HG02798 (cell line): ENCODE data around the gene ANG.
"Not testable (repeated sequence)": the region's sequence is repeated elsewhere in the genome, so short reads cannot be mapped to it uniquely, and the experiment has no call there.

Experiments used
- ATAC-seq: cut with Tn5 transposase; IDR thresholded peaks from one replicate; pipeline ENCODE4 v1.9.1; 2021; ENCODE audit warnings: mild to moderate bottlenecking; ENCODE audit not compliant: unreplicated experiment, poor library complexity

ANG gene

DNA sequence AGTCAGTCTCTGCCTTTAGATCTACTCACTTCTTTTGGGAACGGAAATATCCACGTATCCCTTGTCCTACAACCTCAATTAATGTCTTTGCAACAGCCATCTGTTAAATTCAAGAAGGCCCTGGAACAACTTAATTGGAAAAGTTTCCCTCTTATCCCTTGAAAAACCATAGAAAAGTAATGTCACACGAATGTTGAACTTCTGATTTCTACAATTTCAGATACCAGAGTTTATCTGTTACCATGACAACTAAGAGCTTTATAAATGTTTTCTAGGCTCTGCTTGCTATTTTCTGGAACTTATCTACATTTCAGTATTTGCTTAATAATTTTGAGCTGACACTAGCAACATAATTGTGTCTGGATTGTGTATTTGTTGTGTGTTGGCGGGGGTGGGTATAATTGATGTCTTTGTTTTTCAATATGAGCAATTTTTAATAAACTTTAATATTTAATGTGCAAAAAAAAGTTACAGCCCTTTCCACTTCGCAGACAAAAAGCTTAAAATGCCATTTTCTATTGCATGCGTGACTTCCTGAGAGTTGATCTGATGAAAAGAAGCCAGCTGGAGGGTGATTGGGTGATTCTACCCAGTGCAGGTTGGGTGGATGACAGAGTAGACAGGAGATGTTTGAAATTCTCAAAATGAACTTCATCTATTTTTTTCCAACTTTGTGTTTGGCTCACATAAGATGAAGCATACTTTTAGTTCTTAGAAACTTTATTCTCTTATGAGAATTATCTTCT, 45.3 kb downstream of the ANG start:
- no peak for ATAC-seq

GRCh38 chr14:20734430-20734806, 45.9 kb downstream of the ANG start:
- no peak for ATAC-seq

DNA sequence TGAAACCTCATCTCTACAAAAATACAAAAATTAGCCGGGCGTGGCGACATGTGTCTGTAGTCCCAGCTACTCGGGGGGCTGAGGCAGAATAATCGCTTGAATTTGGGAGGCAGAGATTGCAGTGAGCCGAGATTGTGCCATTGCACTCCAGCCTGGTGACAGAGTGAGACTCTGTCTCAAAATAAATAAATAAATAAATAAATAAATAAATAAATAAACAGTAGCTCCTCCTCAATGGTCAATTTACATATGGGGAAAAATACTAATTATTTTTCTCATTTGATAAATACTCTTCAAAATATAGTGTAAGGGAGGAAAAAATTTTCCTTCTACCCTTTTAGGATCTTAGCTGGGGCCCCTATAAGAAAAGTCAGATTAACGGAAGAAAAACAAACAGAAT, 49.7 kb downstream of the ANG start:
- not testable (repeated sequence) for ATAC-seq

DNA sequence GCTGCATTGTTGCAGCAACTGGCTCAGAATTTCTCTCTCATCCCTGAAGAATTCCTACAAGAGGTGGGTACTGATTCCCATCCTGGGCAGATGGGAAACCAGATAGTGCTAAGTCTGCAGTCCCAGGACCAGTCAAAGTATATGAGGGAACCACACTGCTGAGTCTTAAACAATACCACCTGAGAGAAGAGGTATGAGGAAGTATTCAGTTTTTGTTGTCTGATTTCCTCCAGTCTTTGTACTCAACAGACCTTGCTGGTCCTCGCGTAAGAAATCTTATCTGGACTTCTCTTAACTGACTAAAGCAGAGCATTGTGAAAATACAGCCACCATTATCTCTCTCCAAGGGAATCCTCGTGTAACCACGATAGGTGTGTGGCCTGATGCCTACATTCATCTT, 53.6 kb downstream of the ANG start:
- ATAC-seq: no peak

GRCh38 chr14:20743556-20743955, 55.0 kb downstream of the ANG start:
- no peak for ATAC-seq
